Cardiac muscle cell (in vitro differentiated cells and primary cell): ENCODE measurements around the gene IL6R. TPM values are rescaled to one million over a fixed set of nuclear protein-coding genes. Genes with fewer than 3 reads are reported as not detected.

Experiments
- DNase-seq, 2 donors: peaks; one replicate each; pipeline versions ENCODE4 v3.0.0 to v3.0.0-alpha.2; 2010 to 2017; ENCODE audit warnings: low read depth in 1 of 2, low spot score in 1 of 2
- H3K27ac ChIP-seq: fragments of 200-600 bp; sonication (generic); 2 replicates; pipeline ENCODE4 v1.5.1; 2016
- H3K27me3 ChIP-seq: fragments of 200-600 bp; sonication (generic); 2 replicates; pipeline ENCODE4 v1.6.0; 2016; ENCODE audit warnings: control low read depth
- H3K36me3 ChIP-seq: fragments of 200-600 bp; sonication (generic); 2 replicates; pipeline ENCODE4 v1.5.1; 2016; ENCODE audit warnings: control low read depth
- H3K4me1 ChIP-seq: fragments of 200-600 bp; sonication (generic); 2 replicates; pipeline ENCODE4 v1.8.1; 2017; ENCODE audit warnings: low read depth, mild to moderate bottlenecking, mixed run types
- H3K4me3 ChIP-seq: fragments of 200-600 bp; sonication (generic); 2 replicates; pipeline ENCODE4 v1.5.1; 2016; ENCODE audit warnings: mild to moderate bottlenecking
- H3K9me3 ChIP-seq: fragments of 200-600 bp; sonication (generic); 2 replicates; pipeline ENCODE4 v1.5.1; 2017; ENCODE audit warnings: low read depth, mild to moderate bottlenecking, control low read depth
- CTCF ChIP-seq: IDR thresholded peaks from 2 replicates; pipeline ENCODE4 v1.5.1; 2012; ENCODE audit warnings: low read depth, mild to moderate bottlenecking, low read length
- polyA plus RNA-seq: library from polyadenylated mRNA; unstranded; fragments of >200 nt; fragmentation: Nextera tagmentation; extraction: Ambion mirVana; gene quantifications from 2 replicates; pipeline ENCODE4 v1.2.1, GENCODE V29; 2016
- total RNA-seq: library from RNA; depleted of rRNA; stranded (reverse); fragments of >200 nt; gene quantifications from 2 replicates; pipeline ENCODE4 v1.2.3, GENCODE V29; 2016

Gene IL6R
- total and polyA plus RNA-seq, 2 experiments from 2014 or later = 2.5 to 5.2 TPM

- H3K27ac ChIP-seq = no peak overlapping the region
- DNase-seq = peak in 1 of 2 donors; percentile 68
- no peaks in the 10 kb centered on the region for H3K36me3 ChIP-seq
- H3K4me3 ChIP-seq = no peak overlapping the region
- H3K4me1 ChIP-seq = peaks cover 17% of the 10 kb centered on the region
- no peaks in the 10 kb centered on the region for H3K27me3 ChIP-seq
- no peaks in the 10 kb centered on the region for H3K9me3 ChIP-seq
- TF ChIP-seq CTCF = no peak
Measured at GRCh38 chr1:154425172-154425571, 20.0 kb downstream of the IL6R start.

GRCh38 chr1:154427173-154428139, 22.3 kb downstream of the IL6R start:
- TF ChIP-seq CTCF = no peak
- H3K4me1 ChIP-seq = peaks cover 31% of the 10 kb centered on the region
- no peaks in the 10 kb centered on the region for H3K27me3 ChIP-seq
- peak overlapping the region; percentile 47 for H3K27ac ChIP-seq
- H3K4me3 ChIP-seq = no peak overlapping the region
- H3K36me3 ChIP-seq = no peaks in the 10 kb centered on the region
- no peaks in the 10 kb centered on the region for H3K9me3 ChIP-seq
- DNase-seq = peak in 1 of 2 donors; percentile 60

- no peak for TF ChIP-seq CTCF
- no peaks in the 10 kb centered on the region for H3K36me3 ChIP-seq
- H3K27me3 ChIP-seq = no peaks in the 10 kb centered on the region
- no peak overlapping the region for H3K4me3 ChIP-seq
- DNase-seq = no peak
- no peak overlapping the region for H3K27ac ChIP-seq
- peaks cover 37% of the 10 kb centered on the region for H3K4me1 ChIP-seq
- no peaks in the 10 kb centered on the region for H3K9me3 ChIP-seq
Measured at GRCh38 chr1:154429118-154429517, 24.0 kb downstream of the IL6R start.

GRCh38 chr1:154429841-154430611, 24.9 kb downstream of the IL6R start:
- Histone ChIP-seq H3K4me3 (no peak overlapping the region), H3K9me3 (no peaks in the 10 kb centered on the region), H3K4me1 (peaks cover 37% of the 10 kb centered on the region), H3K27ac (no peak overlapping the region), H3K36me3 (no peaks in the 10 kb centered on the region), H3K27me3 (no peaks in the 10 kb centered on the region)
- no peak for DNase-seq
- TF ChIP-seq CTCF = no peak

GRCh38 chr1:154430903-154431302, 25.8 kb downstream of the IL6R start:
- H3K27me3 ChIP-seq = no peaks in the 10 kb centered on the region
- H3K36me3 ChIP-seq = no peaks in the 10 kb centered on the region
- DNase-seq = peak in 1 of 2 donors; percentile 46
- no peak for TF ChIP-seq CTCF
- peaks cover 37% of the 10 kb centered on the region for H3K4me1 ChIP-seq
- H3K4me3 ChIP-seq = no peak overlapping the region
- H3K27ac ChIP-seq = no peak overlapping the region
- H3K9me3 ChIP-seq = no peaks in the 10 kb centered on the region
